Activated naive CD4-positive, alpha-beta T cell treated with anti-CD3 and anti-CD28 coated beads for 36 hours (primary cell): ENCODE results near the gene ANXA2R. TPM values are rescaled to one million over a fixed set of nuclear protein-coding genes. Genes with fewer than 3 reads are reported as not detected.
"Not testable (repeated sequence)": the region's sequence is repeated elsewhere in the genome, so short reads cannot be mapped to it uniquely, and the experiment has no call there.

Source experiments
- CTCF ChIA-PET: fragments of 350-600 bp; sonication (Branson Sonifier 250); formaldehyde crosslinking; loops from one replicate; lab custom pipeline; 2021; ENCODE audit warnings: antibody characterized with exemption; lab: Charles Lee
- DNase-seq: peaks from one replicate; pipeline ENCODE4 v3.0.0-alpha.2; 2020
- H3K27ac Mint-ChIP-seq: one replicate; pipeline ENCODE4 v1.8.0; 2021; ENCODE audit warnings: mild to moderate bottlenecking, mixed read lengths
- H3K27me3 Mint-ChIP-seq: one replicate; pipeline ENCODE4 v1.8.0; 2021; ENCODE audit warnings: low read depth, mixed read lengths
- H3K36me3 Mint-ChIP-seq: one replicate; pipeline ENCODE4 v1.8.0; 2021; ENCODE audit warnings: low read depth, mixed read lengths
- H3K4me1 Mint-ChIP-seq: one replicate; pipeline ENCODE4 v1.8.0; 2021; ENCODE audit warnings: low read depth, mixed read lengths
- H3K4me3 Mint-ChIP-seq: one replicate; pipeline ENCODE4 v1.8.0; 2021; ENCODE audit warnings: mild to moderate bottlenecking, moderate library complexity, mixed read lengths
- H3K9me3 Mint-ChIP-seq: one replicate; pipeline ENCODE4 v1.8.0; 2021; ENCODE audit warnings: mixed read lengths
- intact Hi-C: fragments of 100-400 bp; cut with micrococcal nuclease; formaldehyde crosslinking; loops from one replicate; pipeline ENCODE4 v1.15.1; 2023
- total RNA-seq, 2 experiments: library from RNA; stranded (reverse); gene quantifications; one replicate each; pipeline ENCODE4 v1.2.3, GENCODE V29; 2021

ANXA2R gene
- total RNA-seq, 2 experiments from 2014 or later, result 6.0 to 6.5 TPM

GRCh38 chr5:43039471-43040286, 440 bp downstream of the ANXA2R start:
- peaks cover 3% of the 10 kb centered on the region for H3K36me3 Mint-ChIP-seq
- peak overlapping the region; percentile 99 for H3K27ac Mint-ChIP-seq
- H3K4me1 Mint-ChIP-seq, result peaks cover 31% of the 10 kb centered on the region
- H3K27me3 Mint-ChIP-seq, result no peaks in the 10 kb centered on the region
- H3K9me3 Mint-ChIP-seq, result no peaks in the 10 kb centered on the region
- intact Hi-C loops, result loop anchor here (1.0 to 10.0 kb wide), 13 partner anchors 20 to 1115 kb away; partner anchors contain the start of genes CCDC152, FBXO4 and HMGCS1
- CTCF ChIA-PET, result interaction anchor here (0.7 to 4.8 kb wide), 10 partner anchors 12 to 131 kb away, joined by 3 to 57 read pairs (median 8); no protein-coding TSS in a partner anchor
- H3K4me3 Mint-ChIP-seq, result peak overlapping the region; percentile 96
- DNase-seq, result peak; percentile 82

- CTCF ChIA-PET, result interaction anchor here (1.2 to 4.8 kb wide), 8 partner anchors 12 to 130 kb away, joined by 4 to 57 read pairs (median 8); no protein-coding TSS in a partner anchor
- peaks cover 30% of the 10 kb centered on the region for H3K4me1 Mint-ChIP-seq
- intact Hi-C loops, result no loop called here
- no peaks in the 10 kb centered on the region for H3K36me3 Mint-ChIP-seq
- no peak for DNase-seq
- no peaks in the 10 kb centered on the region for H3K9me3 Mint-ChIP-seq
- H3K27ac Mint-ChIP-seq, result peak overlapping the region; percentile 99
- peak overlapping the region; percentile 96 for H3K4me3 Mint-ChIP-seq
- H3K27me3 Mint-ChIP-seq, result no peaks in the 10 kb centered on the region
Observed at GRCh38 chr5:43039152-43039470, 1.0 kb downstream of the ANXA2R start.

GRCh38 chr5:43038496-43038989, 1.6 kb downstream of the ANXA2R start:
- CTCF ChIA-PET, result interaction anchor here (1.0 to 4.8 kb wide), 14 partner anchors 9 to 130 kb away, joined by 3 to 57 read pairs (median 6); no protein-coding TSS in a partner anchor
- Mint-ChIP-seq H3K27ac (peak overlapping the region; percentile 80), H3K9me3 (no peaks in the 10 kb centered on the region), H3K27me3 (no peaks in the 10 kb centered on the region), H3K36me3 (no peaks in the 10 kb centered on the region), H3K4me3 (peak overlapping the region; percentile 80), H3K4me1 (peaks cover 30% of the 10 kb centered on the region)
- intact Hi-C loops, result no loop called here
- peak; percentile 41 for DNase-seq

- intact Hi-C loops, result no loop called here
- peaks cover 30% of the 10 kb centered on the region for H3K4me1 Mint-ChIP-seq
- H3K27me3 Mint-ChIP-seq, result no peaks in the 10 kb centered on the region
Observed at GRCh38 chr5:43037636-43038495, 2.3 kb downstream of the ANXA2R start.

GRCh38 chr5:43036856-43037635, 3.1 kb downstream of the ANXA2R start:
- intact Hi-C loops, result no loop called here

More at GRCh38 chr5:43037636-43038495, 2.3 kb downstream of the ANXA2R start:
- peak; percentile 32 for DNase-seq
- H3K4me3 Mint-ChIP-seq, result peak overlapping the region; percentile 80
- H3K27ac Mint-ChIP-seq, result peak overlapping the region; percentile 80
- H3K36me3 Mint-ChIP-seq, result no peaks in the 10 kb centered on the region
- CTCF ChIA-PET, result interaction anchor here (0.6 to 4.8 kb wide), 15 partner anchors 8 to 129 kb away, joined by 3 to 57 read pairs (median 6); no protein-coding TSS in a partner anchor
- H3K9me3 Mint-ChIP-seq, result no peaks in the 10 kb centered on the region

GRCh38 chr5:43036409-43036808, 3.7 kb downstream of the ANXA2R start:
- CTCF ChIA-PET, result interaction anchor here (1.2 to 4.8 kb wide), 4 partner anchors 15 to 44 kb away, joined by 4 to 57 read pairs (median 21); no protein-coding TSS in a partner anchor
- Mint-ChIP-seq H3K36me3 (no peaks in the 10 kb centered on the region), H3K9me3 (no peaks in the 10 kb centered on the region), H3K4me3 (no peak overlapping the region), H3K4me1 (peaks cover 30% of the 10 kb centered on the region), H3K27me3 (no peaks in the 10 kb centered on the region), H3K27ac (no peak overlapping the region)
- DNase-seq, result peak; percentile 38
- intact Hi-C loops, result no loop called here

More at GRCh38 chr5:43036856-43037635, 3.1 kb downstream of the ANXA2R start:
- Mint-ChIP-seq H3K27ac (peak overlapping the region; percentile 80), H3K9me3 (no peaks in the 10 kb centered on the region), H3K36me3 (no peaks in the 10 kb centered on the region), H3K27me3 (no peaks in the 10 kb centered on the region), H3K4me3 (peak overlapping the region; percentile 80), H3K4me1 (peaks cover 30% of the 10 kb centered on the region)
- CTCF ChIA-PET, result interaction anchor here (0.6 to 4.8 kb wide), 7 partner anchors 16 to 125 kb away, joined by 3 to 57 read pairs (median 5); no protein-coding TSS in a partner anchor
- DNase-seq, result no peak

- no peak overlapping the region for H3K4me3 Mint-ChIP-seq
- no peak overlapping the region for H3K27ac Mint-ChIP-seq
- H3K9me3 Mint-ChIP-seq, result no peaks in the 10 kb centered on the region
- intact Hi-C loops, result no loop called here
- H3K4me1 Mint-ChIP-seq, result peaks cover 39% of the 10 kb centered on the region
- DNase-seq, result no peak
- no peaks in the 10 kb centered on the region for H3K36me3 Mint-ChIP-seq
- no peaks in the 10 kb centered on the region for H3K27me3 Mint-ChIP-seq
- CTCF ChIA-PET, result no interaction called here
Observed at GRCh38 chr5:43034591-43034968, 5.5 kb downstream of the ANXA2R start.

GRCh38 chr5:43033841-43034590, 6.1 kb downstream of the ANXA2R start:
- no peak for DNase-seq
- peak overlapping the region; percentile 10 for H3K4me3 Mint-ChIP-seq
- CTCF ChIA-PET, result interaction anchor here (1.0 kb wide), 1 partner anchor 15 kb away, joined by 4 read pairs; no protein-coding TSS in a partner anchor
- H3K27me3 Mint-ChIP-seq, result no peaks in the 10 kb centered on the region
- intact Hi-C loops, result no loop called here
- H3K27ac Mint-ChIP-seq, result no peak overlapping the region
- H3K9me3 Mint-ChIP-seq, result no peaks in the 10 kb centered on the region
- no peaks in the 10 kb centered on the region for H3K36me3 Mint-ChIP-seq
- H3K4me1 Mint-ChIP-seq, result peaks cover 45% of the 10 kb centered on the region

- H3K9me3 Mint-ChIP-seq, result no peaks in the 10 kb centered on the region
- peaks cover 39% of the 10 kb centered on the region for H3K4me1 Mint-ChIP-seq
- no peaks in the 10 kb centered on the region for H3K36me3 Mint-ChIP-seq
- no peak overlapping the region for H3K27ac Mint-ChIP-seq
- intact Hi-C loops, result no loop called here
- DNase-seq, result no peak
- CTCF ChIA-PET, result interaction anchor here (0.7 to 3.6 kb wide), 5 partner anchors 7 to 101 kb away, joined by 3 to 35 read pairs (median 4); no protein-coding TSS in a partner anchor
- no peak overlapping the region for H3K4me3 Mint-ChIP-seq
- no peaks in the 10 kb centered on the region for H3K27me3 Mint-ChIP-seq
Observed at GRCh38 chr5:43027054-43027785, 12.9 kb downstream of the ANXA2R start.

- peaks cover 44% of the 10 kb centered on the region for H3K4me1 Mint-ChIP-seq
- CTCF ChIA-PET, result interaction anchor here (0.6 to 2.8 kb wide), 2 partner anchors 32 to 113 kb away, joined by 3 to 11 read pairs; no protein-coding TSS in a partner anchor
- H3K27me3 Mint-ChIP-seq, H3K36me3 Mint-ChIP-seq, H3K27ac Mint-ChIP-seq, H3K4me3 Mint-ChIP-seq, H3K9me3 Mint-ChIP-seq, intact Hi-C loops, DNase-seq: not testable (repeated sequence)
Observed at GRCh38 chr5:43025184-43025950, 14.8 kb downstream of the ANXA2R start.
